Stimulated activated CD4-positive, alpha-beta T cell treated with anti-CD3 and anti-CD28 coated beads, Interleukin-2, amount 100 ng/mL, for 4 hours (primary cell): ENCODE results near the gene KDM4D.
"Not testable (repeated sequence)": the region's sequence is repeated elsewhere in the genome, so short reads cannot be mapped to it uniquely, and the experiment has no call there.

Experiments used
- DNase-seq: peaks from one replicate; pipeline ENCODE4 v3.0.0-alpha.2; 2020; ENCODE audit warnings: low read depth

The KDM4D gene

DNA sequence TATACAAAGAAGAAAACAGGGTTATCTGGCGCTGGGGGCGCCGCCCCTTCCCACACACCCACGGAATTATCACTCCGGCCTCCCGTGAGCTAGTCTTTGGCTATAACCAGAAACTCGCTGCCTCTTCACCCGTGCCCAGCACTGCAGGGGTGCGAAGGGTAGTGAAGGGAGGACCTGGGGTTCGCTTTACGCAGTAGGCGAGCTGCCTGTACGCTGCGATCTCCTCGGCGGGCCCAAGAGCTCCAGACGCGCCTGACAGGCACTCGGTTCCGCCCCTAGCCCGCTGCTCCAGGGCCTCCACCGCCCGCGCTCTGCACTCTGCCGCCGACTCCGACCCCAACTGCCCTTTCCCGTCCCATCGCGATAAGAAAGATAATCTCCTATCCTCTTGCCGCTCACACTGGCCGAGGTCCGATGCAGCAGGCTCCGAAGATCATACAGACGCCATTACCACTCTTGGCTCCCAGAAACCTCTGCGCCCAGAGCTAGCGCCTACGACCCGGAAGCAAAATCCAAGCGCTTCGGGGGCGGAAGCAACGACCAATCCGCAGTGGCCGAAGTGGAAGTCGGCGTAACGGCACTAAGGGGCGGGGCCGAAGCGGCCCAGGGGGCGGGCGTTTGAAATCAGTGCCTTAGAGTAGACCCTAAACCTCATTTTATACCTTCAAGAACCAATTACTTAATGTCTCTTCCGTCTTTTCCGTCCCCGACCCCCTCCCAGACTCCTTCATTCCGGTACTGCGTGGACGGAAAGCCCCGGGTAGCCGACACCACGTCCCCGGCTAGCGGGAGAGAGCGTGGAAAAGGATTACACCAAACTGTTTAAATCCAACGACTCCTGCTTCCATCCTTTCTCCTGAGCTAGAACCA, at the start of gene KDM4D, which contains the start of gene CWC15:
Gene KDM4D, plus strand, starts transcription at position 611 of the 870 bp plus-strand sequence. CDS start 23,664 bp downstream, outside the sequence.
Gene CWC15, minus strand, starts transcription at position 458 of the 870 bp plus-strand sequence. CDS start 1,371 bp downstream, outside the sequence.
- DNase-seq, result peak; percentile 94

DNA sequence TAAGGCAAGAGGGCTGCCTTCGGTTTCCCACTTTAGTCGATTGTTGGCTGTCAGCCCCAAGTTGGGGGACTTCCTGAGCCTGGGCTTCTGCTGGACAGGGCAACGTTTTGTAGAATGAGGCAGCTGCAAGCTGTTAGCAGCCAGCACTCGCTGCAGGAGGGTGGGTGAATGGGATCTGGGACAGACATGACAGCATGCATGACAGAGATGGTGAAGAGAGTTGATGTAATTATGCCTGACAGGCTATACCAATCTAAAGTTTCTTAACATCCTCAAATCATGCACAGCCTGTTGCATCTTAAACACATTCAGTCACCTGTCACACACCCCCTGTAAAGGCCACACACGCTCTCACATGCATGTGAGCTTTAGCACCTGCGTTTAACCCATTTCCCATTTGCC, 49.3 kb upstream of the KDM4D start:
- no peak for DNase-seq

DNA sequence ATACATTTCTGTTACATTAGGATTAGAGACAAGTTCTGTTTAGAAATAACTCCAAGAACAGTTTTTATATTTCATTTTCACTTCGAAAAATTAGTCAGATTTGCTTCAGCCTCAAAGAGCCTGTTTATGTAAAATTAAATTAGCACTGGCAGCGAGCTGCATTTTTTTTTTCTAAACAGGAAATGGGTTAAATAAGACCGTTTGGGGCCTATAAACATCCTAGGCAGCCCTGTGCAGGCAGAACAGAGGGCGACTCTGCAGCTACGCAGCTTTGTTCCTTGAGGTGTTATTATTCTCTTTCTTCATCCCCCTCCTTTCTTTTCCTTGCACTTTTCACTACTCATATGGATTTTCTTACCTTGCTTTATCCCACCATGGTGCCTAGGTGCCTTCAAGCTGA, 48.9 kb upstream of the KDM4D start:
- DNase-seq, result no peak

GRCh38 chr11:94925422-94926270, 47.9 kb upstream of the KDM4D start:
- DNase-seq, result no peak

DNA sequence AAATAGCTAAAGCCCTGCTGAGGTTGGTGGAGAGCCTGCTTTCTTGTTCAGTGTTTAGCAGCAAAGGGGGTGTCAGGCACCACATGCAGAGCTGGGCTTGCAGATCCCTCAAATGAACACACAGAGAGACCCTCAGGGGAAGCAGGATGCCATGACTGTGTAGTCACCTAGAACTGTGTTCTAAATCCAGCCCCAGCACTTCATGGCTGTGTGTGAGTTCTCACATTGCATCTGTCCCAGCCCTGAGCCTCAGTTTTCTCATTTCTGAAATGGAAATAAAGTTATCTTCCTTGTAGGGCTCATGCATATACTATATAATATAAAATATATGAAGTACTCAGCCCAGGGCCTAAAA, 47.3 kb upstream of the KDM4D start:
- no peak for DNase-seq

DNA sequence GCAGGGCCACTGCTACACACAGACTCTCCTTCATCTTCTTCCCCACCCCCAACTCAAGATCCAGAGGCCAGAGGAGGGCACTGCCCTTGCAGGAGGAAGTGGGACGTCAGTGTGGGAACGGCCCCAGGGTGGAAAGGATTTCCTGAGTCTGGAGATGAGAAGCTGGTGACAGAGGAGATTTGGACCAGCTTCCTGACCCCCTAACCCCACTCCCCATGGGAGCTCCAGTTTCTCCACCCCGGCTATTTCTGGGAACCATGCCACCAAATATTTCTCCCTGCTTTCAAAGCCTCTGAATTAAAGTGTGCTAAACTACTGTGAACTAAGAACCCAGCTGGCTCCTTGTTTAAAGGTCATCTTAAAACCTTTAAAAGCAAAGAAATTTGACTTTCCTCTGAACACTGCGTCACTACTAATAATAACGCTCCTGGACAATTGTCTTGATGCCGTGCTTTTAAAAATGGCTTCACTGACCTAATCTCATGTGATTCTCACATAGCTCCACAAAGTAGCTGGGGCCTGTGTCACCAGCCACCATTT, 46.7 kb upstream of the KDM4D start:
- DNase-seq, result no peak

- no peak for DNase-seq
These were observed 45.2 kb upstream of the KDM4D start for GRCh38 chr11:94928117-94928990.

- not testable (repeated sequence) for DNase-seq
These were observed 41.4 kb upstream of the KDM4D start for GRCh38 chr11:94932072-94932471.

DNA sequence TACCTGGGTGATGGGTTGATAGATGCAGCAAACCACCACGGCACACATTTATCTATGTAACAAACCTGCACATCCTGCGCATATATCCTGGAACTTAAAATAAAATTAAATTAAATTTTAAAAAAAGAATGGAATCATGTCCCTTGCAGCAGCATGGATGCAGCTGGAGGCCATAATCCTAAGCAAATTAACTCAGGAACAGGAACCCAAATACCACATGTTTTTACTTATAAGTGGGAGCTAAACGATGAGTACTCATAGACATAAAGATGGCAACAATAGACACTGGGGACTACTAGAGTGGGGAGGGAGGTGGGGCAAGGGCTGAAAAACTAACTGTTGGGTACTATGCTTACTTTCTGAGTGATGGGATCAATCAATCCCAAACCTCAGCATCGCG, 41.0 kb upstream of the KDM4D start:
- no peak for DNase-seq

DNA sequence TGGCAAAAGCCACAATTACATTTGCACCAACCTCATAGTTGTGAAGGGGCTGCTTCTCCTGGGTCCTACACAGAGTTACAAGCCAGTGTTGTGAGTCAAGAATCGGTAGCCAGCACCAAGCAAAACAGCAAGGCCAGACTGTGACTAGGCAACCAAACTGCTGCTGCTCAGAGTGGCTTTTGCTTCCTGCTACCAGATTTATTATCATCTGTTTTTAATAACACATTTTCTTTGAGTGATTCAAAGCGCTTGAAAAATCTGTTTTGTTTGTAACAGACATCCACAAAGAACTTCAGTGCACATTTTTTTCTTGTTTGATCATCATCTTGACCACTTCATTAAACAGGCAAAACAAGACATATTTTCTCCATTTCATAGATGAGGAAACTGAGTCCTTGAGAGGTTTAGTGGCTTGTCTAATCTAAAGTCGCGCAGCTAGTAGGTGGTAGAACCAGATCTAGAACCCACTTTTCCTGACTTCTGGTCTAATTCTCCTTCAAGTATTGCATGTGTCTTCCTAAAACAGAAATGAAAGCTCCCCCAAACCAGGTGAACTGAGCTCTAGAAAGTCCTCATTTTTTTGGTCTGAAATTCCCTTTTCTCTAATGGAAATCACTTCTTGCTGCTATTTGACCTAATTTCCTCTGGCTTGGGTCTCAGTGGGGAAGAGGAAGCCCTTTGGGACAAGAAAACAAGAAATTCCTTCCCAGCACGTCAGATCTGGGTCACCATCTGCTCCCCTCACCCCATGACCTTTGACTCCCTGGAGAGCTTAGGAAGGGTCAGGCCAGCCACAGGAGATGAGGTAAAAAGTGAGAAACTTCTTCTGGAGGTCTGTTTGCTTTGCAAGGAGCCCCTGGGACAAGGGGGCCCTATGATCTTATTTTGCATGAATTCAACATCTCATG, 40.0 kb upstream of the KDM4D start:
- no peak for DNase-seq

- DNase-seq, result no peak
These were observed 39.1 kb upstream of the KDM4D start for GRCh38 chr11:94934362-94934761.

DNA sequence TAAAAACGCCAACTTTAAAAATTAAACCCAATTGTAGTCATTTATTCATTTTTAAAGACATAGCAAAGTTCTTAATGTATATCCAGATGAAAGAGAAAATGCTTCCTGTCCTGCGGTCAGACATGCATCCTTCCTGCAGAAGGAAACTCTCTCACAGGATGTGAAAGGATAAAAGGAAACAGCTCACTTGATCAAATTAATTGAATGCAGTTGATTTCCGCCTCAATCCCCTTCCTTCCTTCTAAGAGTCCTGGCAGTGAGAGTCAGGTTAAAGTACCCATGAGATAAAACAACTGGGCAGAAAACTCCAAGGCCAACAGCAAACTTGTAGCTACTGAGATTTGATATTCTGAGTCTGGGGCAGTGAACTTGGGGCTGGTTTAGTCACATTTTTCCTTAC, 38.7 kb upstream of the KDM4D start:
- DNase-seq, result no peak

DNA sequence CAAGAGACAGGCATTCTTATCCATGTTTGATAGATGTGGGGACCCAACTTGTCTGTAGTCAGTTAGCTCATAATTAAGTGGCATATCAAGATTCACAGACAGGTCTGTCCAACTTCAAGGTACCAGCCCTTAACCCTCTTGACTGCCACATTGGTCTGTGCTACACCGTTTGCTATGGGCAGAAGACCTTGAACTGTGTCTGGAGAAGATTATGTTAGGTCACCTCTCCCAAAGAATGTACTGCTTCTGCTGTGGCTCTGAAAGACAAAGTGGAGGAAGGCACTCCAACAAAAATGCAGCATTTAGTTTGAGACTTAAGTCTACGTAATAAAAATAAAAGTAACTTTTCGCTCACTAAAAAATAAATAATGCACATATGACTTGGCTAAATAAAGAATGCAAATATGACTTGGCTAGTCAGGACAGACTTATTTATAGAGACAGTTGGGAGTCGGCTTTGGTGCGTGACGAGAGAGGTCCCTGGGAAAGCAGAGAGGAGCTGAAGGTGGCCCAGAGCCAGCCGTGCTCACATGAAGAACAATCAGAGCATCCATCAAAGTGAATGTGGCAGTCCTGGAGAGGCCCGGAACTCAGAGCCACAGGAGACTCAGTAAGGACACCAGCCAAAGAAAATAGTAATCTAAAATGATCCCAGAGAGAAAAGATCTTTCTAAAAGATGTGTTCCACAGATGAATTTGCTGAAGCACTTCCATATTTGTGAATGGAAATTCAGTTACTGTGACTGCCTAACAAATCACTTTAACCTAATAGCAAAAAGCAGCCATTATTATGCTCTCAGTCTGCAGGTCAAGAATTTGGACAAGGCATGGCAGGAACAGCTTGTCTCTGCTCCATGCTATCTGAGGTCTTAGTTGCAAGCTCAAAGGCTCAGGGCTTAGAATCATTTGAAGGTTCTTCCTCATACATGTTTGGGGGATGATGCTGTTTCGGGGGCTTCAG, 35.1 kb upstream of the KDM4D start:
- DNase-seq, result no peak

DNA sequence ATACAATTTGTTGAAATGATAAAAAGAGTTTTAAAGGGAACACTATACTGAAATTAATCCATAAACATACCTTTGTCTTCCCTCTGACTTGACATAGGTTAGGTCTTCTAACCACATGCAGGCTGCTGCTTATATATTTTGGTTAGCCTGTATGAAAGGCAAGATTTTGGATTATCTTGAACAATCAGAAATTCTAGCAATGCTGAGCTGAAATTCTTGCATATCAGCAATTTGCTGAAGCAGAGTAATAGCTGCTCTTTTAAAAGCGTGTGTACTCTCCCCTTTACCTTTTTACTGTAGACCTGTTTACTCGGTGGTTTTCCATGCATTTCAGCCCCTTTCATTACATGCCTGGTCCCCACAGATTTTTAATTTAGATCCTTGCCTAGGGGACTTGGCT, 34.2 kb upstream of the KDM4D start:
- DNase-seq, result no peak

DNA sequence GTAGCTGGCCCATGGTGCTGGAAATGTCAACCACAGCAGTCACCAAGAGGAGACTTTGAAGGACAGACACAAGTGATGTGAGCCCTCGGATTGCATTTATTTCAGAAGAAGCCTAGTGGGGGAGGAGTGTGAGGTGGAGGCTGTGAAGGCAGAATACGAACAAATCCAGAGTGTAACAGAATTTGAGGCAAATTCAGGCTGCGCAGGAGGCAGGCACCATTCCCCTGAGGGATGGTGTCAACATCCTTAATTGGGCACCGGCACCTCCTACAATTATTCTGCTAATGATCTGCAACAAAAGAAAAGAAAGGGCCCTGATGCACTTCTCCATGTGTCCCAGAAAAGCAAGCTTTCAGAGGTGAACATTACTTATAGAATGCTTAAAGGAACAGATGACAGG, 32.4 kb upstream of the KDM4D start:
- DNase-seq, result no peak

DNA sequence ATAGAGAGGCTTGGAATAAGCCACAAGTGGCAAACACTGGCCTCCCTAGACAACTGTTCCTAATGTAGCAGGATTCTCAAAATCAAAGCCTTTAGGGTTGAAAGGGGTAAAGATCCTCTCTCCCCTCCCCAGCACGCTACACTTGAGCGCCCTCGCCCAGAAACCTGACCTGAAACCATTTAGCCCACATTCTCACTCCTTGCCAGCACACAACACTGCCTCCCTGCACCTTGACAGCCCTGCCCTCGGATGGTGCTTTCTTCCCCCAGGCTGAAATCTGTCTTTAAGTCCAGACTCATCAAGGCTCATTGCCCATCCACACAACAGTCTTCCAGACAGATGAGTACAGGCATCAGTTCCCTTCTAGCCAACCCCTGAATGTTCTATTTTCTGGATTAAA, 26.7 kb upstream of the KDM4D start:
- DNase-seq, result no peak

DNA sequence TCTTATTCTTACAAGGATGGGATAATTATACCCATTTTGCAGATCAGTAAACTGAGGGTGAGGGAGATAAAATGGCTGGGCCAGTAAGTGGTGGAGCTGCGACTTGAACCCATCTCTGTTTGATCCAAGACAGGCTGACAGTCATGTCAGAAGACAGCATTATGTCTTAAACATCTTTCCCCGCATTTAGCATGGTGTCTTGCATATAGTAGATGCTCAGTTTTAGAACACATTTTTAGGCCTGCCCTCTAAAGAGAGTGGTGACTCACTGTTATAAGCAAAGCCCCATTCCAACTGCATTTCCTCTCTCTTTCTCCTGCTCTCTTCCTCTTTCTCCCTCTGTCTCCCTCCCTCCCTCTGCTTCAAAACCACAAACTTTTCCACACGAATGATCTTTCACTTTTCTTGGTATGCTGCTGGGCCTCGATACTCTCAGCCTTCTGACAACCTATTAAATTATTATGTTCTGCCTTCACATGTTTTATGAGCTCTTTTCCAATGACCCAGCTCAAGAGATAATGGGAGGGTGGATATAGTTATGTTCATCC, 25.4 kb upstream of the KDM4D start:
- DNase-seq, result no peak

GRCh38 chr11:94954753-94955152, 18.8 kb upstream of the KDM4D start:
- DNase-seq, result no peak

- DNase-seq, result no peak
These were observed 16.5 kb upstream of the KDM4D start for GRCh38 chr11:94956963-94957362.
